Measurements from ENCODE around the gene C5orf47. TPM values are rescaled to one million over a fixed set of nuclear protein-coding genes. Genes with fewer than 3 reads are reported as not detected.

The C5orf47 gene
- total RNA-seq, 4 donors from 2014 or later: not detected

- Histone ChIP-seq H3K36me3 (no peaks in the 10 kb centered on the region), H3K9me3 (no peaks in the 10 kb centered on the region), H3K4me1 (no peaks in the 10 kb centered on the region), H3K27ac (no peak overlapping the region), H3K27me3 (peaks cover 13% of the 10 kb centered on the region), H3K4me3 (no peak overlapping the region)
- TF ChIP-seq CTCF (IDR thresholded peaks at IDR 0.05) (no peak), POLR2A (IDR thresholded peaks at IDR 0.05) (no peak), POLR2AphosphoS5 (IDR thresholded peaks at IDR 0.05) (no peak), EP300 (IDR thresholded peaks at IDR 0.05) (no peak)
- ATAC-seq: no peak
- 64 to 70% methylated on average over 3 of the region's 3 CpGs for WGBS, 2 donors (ENCODE audit: low coverage in 1 of 2)
These were observed 64.9 kb downstream of the C5orf47 start for GRCh38 chr5:174053905-174054304.

Other genes with a start within 250 kb of the C5orf47 start
- 10 to 100 TPM; 43.3 to 60.6 (median 52.4) TPM for gene CPEB4, start 100.8 kb upstream of the C5orf47 start, total RNA-seq
- 1 to 10 TPM in 3 of 4 donors, not detected in 1; 1.9 to 4.6 (median 2.7) TPM for gene NSG2, start 56.5 kb downstream of the C5orf47 start, total RNA-seq

Data from gastroesophageal sphincter (tissue), 4 donors.